ENCODE results near the gene AHDC1. TPM values are rescaled to one million over a fixed set of nuclear protein-coding genes. Genes with fewer than 3 reads are reported as not detected.

Gene AHDC1
- total and polyA plus RNA-seq, 2 of the 13 experiments (the other 11 are each of a cell fraction or from before 2014, with no cell fraction given), result 1.0 to 2.7 TPM

- peak; percentile 64; the same call in 1 of the 2 replicates for TF ChIP-seq ZHX2 (IDR thresholded peaks at IDR 0.05; ENCODE audit: low read depth)
- no peak for TF ChIP-seq ZHX2 (CRISPR knock-in tag; IDR thresholded peaks at IDR 0.05; ENCODE audit: borderline replicate concordance)
- peak; percentile 74 for TF ChIP-seq HDAC1 (CRISPR knock-in tag; IDR thresholded peaks at IDR 0.05)
- TF ChIP-seq BRCA1 (CRISPR knock-in tag; IDR thresholded peaks at IDR 0.05), result no peak
- no peak for TF ChIP-seq PREB (CRISPR knock-in tag; IDR thresholded peaks at IDR 0.05)
- TF ChIP-seq ZNF281 (CRISPR knock-in tag; IDR thresholded peaks at IDR 0.05; ENCODE audit: borderline replicate concordance), result no peak
- no peak for TF ChIP-seq SMAD9 (CRISPR knock-in tag; IDR thresholded peaks at IDR 0.05)
- peak; percentile 29; the same call in 1 of the 2 replicates for TF ChIP-seq ZNF766 (CRISPR knock-in tag; IDR thresholded peaks at IDR 0.05; ENCODE audit: borderline replicate concordance)
- TF ChIP-seq ZNF256 (CRISPR knock-in tag; conservative IDR thresholded peaks at IDR 0.05), result no peak
- TF ChIP-seq MLLT10 (CRISPR knock-in tag; IDR thresholded peaks at IDR 0.05), result no peak
- TF ChIP-seq MLX (CRISPR knock-in tag; IDR thresholded peaks at IDR 0.05), result peak; percentile 5; the same call in 1 of the 2 replicates
- TF ChIP-seq ZNF75D (CRISPR knock-in tag; IDR thresholded peaks at IDR 0.05; ENCODE audit: borderline replicate concordance), result no peak
- TF ChIP-seq ZNF674 (CRISPR knock-in tag; IDR thresholded peaks at IDR 0.05; ENCODE audit: low read depth), result no peak
- TF ChIP-seq TBL1XR1 (IDR thresholded peaks at IDR 0.05; ENCODE audit: borderline replicate concordance, low read length, partially characterized antibody), result no peak
- TF ChIP-seq DR1 (CRISPR knock-in tag; IDR thresholded peaks at IDR 0.05), result peak; percentile 68
- no peak for TF ChIP-seq ZNF282 (IDR thresholded peaks at IDR 0.05; ENCODE audit: partially characterized antibody)
These were observed 113.8 kb downstream of the AHDC1 start, which contains the start of gene WASF2 (continued) for GRCh38 chr1:27489973-27490741.

All from HepG2 (cell line).